ENCODE results near the gene FOXO6. TPM values are rescaled to one million over a fixed set of nuclear protein-coding genes. Genes with fewer than 3 reads are reported as not detected.
A peak's percentile ranks its signal among the peaks of the same experiment; 100 is the strongest.

Gene FOXO6
- total RNA-seq: 0.27 TPM

- DNase-seq (ENCODE audit: low read depth in 2 of 3, low spot score in 2 of 3): peak; percentile 90 to 97 (median 96)
Observed at GRCh38 chr1:41360786-41361494, at the start of gene FOXO6. TSS of gene FOXO6 (plus strand) at chr1:41361434.

GRCh38 chr1:41312991-41313645 lies 48.1 kb upstream of the FOXO6 start:
- DNase-seq (ENCODE audit: low read depth in 2 of 3, low spot score in 2 of 3): no peak

- DNase-seq (ENCODE audit: low read depth in 2 of 3, low spot score in 2 of 3): peak in 1 of 3 donors; percentile 48
Observed at GRCh38 chr1:41313661-41314131, 47.5 kb upstream of the FOXO6 start.

GRCh38 chr1:41314376-41315145 lies 46.7 kb upstream of the FOXO6 start:
- DNase-seq (ENCODE audit: low read depth in 2 of 3, low spot score in 2 of 3): no peak

GRCh38 chr1:41315146-41315822 lies 46.0 kb upstream of the FOXO6 start:
- DNase-seq (ENCODE audit: low read depth in 2 of 3, low spot score in 2 of 3): no peak

- DNase-seq (ENCODE audit: low read depth in 2 of 3, low spot score in 2 of 3): no peak
Observed at GRCh38 chr1:41315871-41316270, 45.4 kb upstream of the FOXO6 start.

- DNase-seq (ENCODE audit: low read depth in 2 of 3, low spot score in 2 of 3): no peak
Observed at GRCh38 chr1:41317361-41317760, 43.9 kb upstream of the FOXO6 start.

GRCh38 chr1:41318135-41318534 lies 43.1 kb upstream of the FOXO6 start:
- no peak for DNase-seq (ENCODE audit: low read depth in 2 of 3, low spot score in 2 of 3)

- DNase-seq (ENCODE audit: low read depth in 2 of 3, low spot score in 2 of 3): no peak
Observed at GRCh38 chr1:41319106-41319755, 42.0 kb upstream of the FOXO6 start.

GRCh38 chr1:41319807-41320711 lies 41.2 kb upstream of the FOXO6 start:
- DNase-seq (ENCODE audit: low read depth in 2 of 3, low spot score in 2 of 3): no peak

GRCh38 chr1:41320895-41321676 lies 40.1 kb upstream of the FOXO6 start:
- DNase-seq (ENCODE audit: low read depth in 2 of 3, low spot score in 2 of 3): no peak

GRCh38 chr1:41322101-41322661 lies 39.1 kb upstream of the FOXO6 start:
- DNase-seq (ENCODE audit: low read depth in 2 of 3, low spot score in 2 of 3): no peak

GRCh38 chr1:41322835-41323234 lies 38.4 kb upstream of the FOXO6 start:
- peak in 2 of 3 donors; percentile 48 to 77 for DNase-seq (ENCODE audit: low read depth in 2 of 3, low spot score in 2 of 3)

GRCh38 chr1:41323243-41323642 lies 38.0 kb upstream of the FOXO6 start:
- DNase-seq (ENCODE audit: low read depth in 2 of 3, low spot score in 2 of 3): no peak

- no peak for DNase-seq (ENCODE audit: low read depth in 2 of 3, low spot score in 2 of 3)
Observed at GRCh38 chr1:41325801-41326200, 35.4 kb upstream of the FOXO6 start.

GRCh38 chr1:41327383-41327999 lies 33.7 kb upstream of the FOXO6 start:
- no peak for DNase-seq (ENCODE audit: low read depth in 2 of 3, low spot score in 2 of 3)

- no peak for DNase-seq (ENCODE audit: low read depth in 2 of 3, low spot score in 2 of 3)
Observed at GRCh38 chr1:41328001-41328615, 33.1 kb upstream of the FOXO6 start.

Measured in hematopoietic multipotent progenitor cell (in vitro differentiated cells).